HepG2 (cell line): ENCODE data around the gene KLHL28. TPM values are rescaled to one million over a fixed set of nuclear protein-coding genes. Genes with fewer than 3 reads are reported as not detected.

Experiments
- GATA4 ChIP-seq: sonication (generic); IDR thresholded peaks from 2 replicates; pipeline ENCODE4 v1.6.1; 2016; ENCODE audit warnings: antibody characterized with exemption, low read depth, borderline replicate concordance
- NCOA2 ChIP-seq: sonication (generic); formaldehyde crosslinking; IDR thresholded peaks from 2 replicates; pipeline ENCODE4 v1.8.0; 2022; ENCODE audit warnings: inconsistent platforms
- PLRG1 ChIP-seq: fragments of 450-650 bp; conservative IDR thresholded peaks from 2 replicates; pipeline ENCODE4 v1.6.1; 2016
- PRDM10 ChIP-seq: sonication (generic); formaldehyde crosslinking; IDR thresholded peaks from 2 replicates; pipeline ENCODE4 v1.4.0; 2020; ENCODE audit warnings: low read depth, missing genetic modification reagents
- TCF7L2 ChIP-seq: IDR thresholded peaks from 2 replicates; pipeline ENCODE4 v1.6.1; 2011; ENCODE audit warnings: mild to moderate bottlenecking, low read depth, low read length, moderate library complexity
- ZMAT5 ChIP-seq: sonication (generic); formaldehyde crosslinking; IDR thresholded peaks from 2 replicates; pipeline ENCODE4 v1.5.0; 2020; ENCODE audit warnings: mild to moderate bottlenecking, low read depth, missing genetic modification reagents, borderline replicate concordance
- ZNF280D ChIP-seq: sonication (generic); formaldehyde crosslinking; IDR thresholded peaks from 2 replicates; pipeline ENCODE4 v1.5.1; 2020; ENCODE audit warnings: mild to moderate bottlenecking, missing genetic modification reagents
- ZNF567 ChIP-seq: sonication (generic); formaldehyde crosslinking; IDR thresholded peaks from 2 replicates; pipeline ENCODE4 v1.8.1; 2023; ENCODE audit warnings: mild to moderate bottlenecking, missing genetic modification reagents, borderline replicate concordance
- ZNF576 ChIP-seq: sonication (generic); formaldehyde crosslinking; IDR thresholded peaks from 2 replicates; pipeline ENCODE4 v1.4.0; 2020; ENCODE audit warnings: mild to moderate bottlenecking, missing genetic modification reagents
- ZNF597 ChIP-seq: sonication (generic); formaldehyde crosslinking; IDR thresholded peaks from 2 replicates; pipeline ENCODE4 v1.5.0; 2020; ENCODE audit warnings: missing genetic modification reagents
- ZNF781 ChIP-seq: sonication (generic); formaldehyde crosslinking; IDR thresholded peaks from 2 replicates; pipeline ENCODE4 v1.5.1; 2020; ENCODE audit warnings: borderline replicate concordance, mild to moderate bottlenecking, missing genetic modification reagents; ENCODE audit errors: not compliant biosample characterization
- ZNF850 ChIP-seq: sonication (generic); formaldehyde crosslinking; conservative IDR thresholded peaks from 2 replicates; pipeline ENCODE4 v1.9.0; 2021; ENCODE audit warnings: mild to moderate bottlenecking, missing genetic modification reagents
- ZNF883 ChIP-seq: sonication (generic); formaldehyde crosslinking; IDR thresholded peaks from 2 replicates; pipeline ENCODE4 v1.5.1; 2020; ENCODE audit warnings: mild to moderate bottlenecking, missing genetic modification reagents; ENCODE audit errors: not compliant biosample characterization
- polyA plus RNA-seq, 8 experiments: library from polyadenylated mRNA; depleted of rRNA in 3 of 8; stranded (reverse) in 7 of 8; unstranded in 1 of 8; fragments of >200 nt; fragmentation: Illumina TruSeq in 4 of 8; extraction: Trizol in 4 of 8; gene quantifications; 2 replicates each; pipeline versions ENCODE4 v1.2.1 to v1.2.3, GENCODE V29; 2011 to 2016; ENCODE audit warnings: low read depth in 4 of 8, missing spikeins in 1 of 8, mixed read lengths in 1 of 8; ENCODE audit not compliant: insufficient read depth in 1 of 8
- total RNA-seq, 5 experiments: library from RNA; depleted of rRNA; stranded (reverse); fragments of >200 nt; fragmentation: Illumina TruSeq; extraction: Trizol; gene quantifications; 2 replicates each; pipeline ENCODE4 v1.2.3, GENCODE V29; 2016; ENCODE audit warnings: low read depth in 1 of 5

Gene KLHL28
- total and polyA plus RNA-seq, 2 of the 13 experiments (the other 11 are each of a cell fraction or from before 2014, with no cell fraction given): 3.4 to 6.6 TPM

- TF ChIP-seq ZNF280D (CRISPR knock-in tag): no peak
- no peak for TF ChIP-seq TCF7L2
- TF ChIP-seq ZMAT5 (CRISPR knock-in tag): no peak
- TF ChIP-seq ZNF850 (CRISPR knock-in tag): no peak
- TF ChIP-seq PRDM10: no peak
- TF ChIP-seq GATA4: no peak
- TF ChIP-seq ZNF597 (CRISPR knock-in tag): no peak
- TF ChIP-seq ZNF781 (CRISPR knock-in tag): no peak
- no peak for TF ChIP-seq ZNF567 (CRISPR knock-in tag)
- no peak for TF ChIP-seq ZNF576 (CRISPR knock-in tag)
- TF ChIP-seq PLRG1: no peak
- TF ChIP-seq NCOA2 (CRISPR knock-in tag): no peak
- TF ChIP-seq ZNF883 (CRISPR knock-in tag): no peak
- TF ChIP-seq, all 625 proteins: peak for 0
Observed at GRCh38 chr14:44935155-44935554, 26.6 kb downstream of the KLHL28 start (continued).
